Aorta (tissue), 5 donors: ENCODE measurements around the gene CHST11. TPM values are rescaled to one million over a fixed set of nuclear protein-coding genes. Genes with fewer than 3 reads are reported as not detected.
"Not testable (repeated sequence)": the region's sequence is repeated elsewhere in the genome, so short reads cannot be mapped to it uniquely, and the experiment has no call there.

ENCODE experiments used
- ATAC-seq: fragments of 200-7000 bp; cut with Tn5 transposase; one replicate; pipeline ENCODE4 v1.9.1; 2022; ENCODE audit warnings: moderate library complexity; ENCODE audit not compliant: low FRiP score
- DNase-seq, 2 donors: peaks; one replicate each; pipeline ENCODE4 v3.0.0-alpha.2; 2020
- H3K27ac ChIP-seq, 2 donors: one replicate each; pipeline ENCODE4 v1.5.1; 2013; ENCODE audit warnings: low read length in 2 of 2, mild to moderate bottlenecking in 2 of 2, moderate library complexity in 2 of 2, control low read depth in 1 of 2, inconsistent platforms in 1 of 2, low read depth in 1 of 2
- H3K27me3 ChIP-seq, 2 donors: one replicate each; pipeline ENCODE4 v1.6.1; 2013; ENCODE audit warnings: control low read depth in 1 of 2, low read length in 1 of 2, mild to moderate bottlenecking in 1 of 2, moderate library complexity in 1 of 2; ENCODE audit not compliant: insufficient read depth in 2 of 2, control insufficient read depth in 1 of 2
- H3K36me3 ChIP-seq, 2 donors: one replicate each; pipeline ENCODE4 v1.6.1; 2013; ENCODE audit warnings: control low read depth in 1 of 2, low read length in 1 of 2, mild to moderate bottlenecking in 1 of 2; ENCODE audit not compliant: insufficient read depth in 2 of 2, control insufficient read depth in 1 of 2
- H3K4me1 ChIP-seq, 2 donors: one replicate each; pipeline ENCODE4 v1.6.1; 2013; ENCODE audit warnings: low read length in 2 of 2, control low read depth in 1 of 2, mild to moderate bottlenecking in 1 of 2, moderate library complexity in 1 of 2; ENCODE audit not compliant: insufficient read depth in 2 of 2, control insufficient read depth in 1 of 2
- H3K4me3 ChIP-seq, 2 donors: one replicate each; pipeline ENCODE4 v1.5.1; 2013; ENCODE audit warnings: low read length in 2 of 2, control low read depth in 1 of 2, mild to moderate bottlenecking in 1 of 2
- H3K9me3 ChIP-seq: one replicate; pipeline ENCODE4 v1.6.1; 2013; ENCODE audit warnings: mild to moderate bottlenecking, low read length; ENCODE audit not compliant: control insufficient read depth
- WGBS, 2 donors: extraction: QIAGEN DNeasy Blood & Tissue Kit; methylation state at CpG; one replicate each; pipeline ENCODE4 v1.1.7; 2013; 5-methylcytosine and 5-hydroxymethylcytosine counted together
- intact Hi-C, 2 donors: fragments of 100-400 bp; cut with DNase I; formaldehyde crosslinking; loops; one replicate each; pipeline versions ENCODE4 v1.14.2 to v1.15.0; 2022
- polyA plus RNA-seq, 2 donors: library from polyadenylated mRNA; stranded (reverse); fragments of 200-250 nt; gene quantifications; one replicate each; pipeline ENCODE4 v1.2.3, GENCODE V29; 2013
- total RNA-seq, 2 donors: library from RNA; stranded (reverse); fragmentation: NEBNext Ultra II Directional; extraction: Animal tissue kit (Norgen Biotek cat#: 25700); gene quantifications; one replicate each; pipeline ENCODE4 v1.2.1, GENCODE V29; 2021
- donor health status: healthy with polysubstance abuse.
- donor health status: Bipolar disorder and iron deficiency.
- donor health status: DM: no; HTN: no; CAD: no.
- donor health status: DM: no; HTN: no; CAD: no.
- donor health status: DM: yes; HTN: yes; CAD: no.

Gene CHST11
- total and polyA plus RNA-seq, 4 donors = 2.1 to 31.0 (median 15.7) TPM

DNA sequence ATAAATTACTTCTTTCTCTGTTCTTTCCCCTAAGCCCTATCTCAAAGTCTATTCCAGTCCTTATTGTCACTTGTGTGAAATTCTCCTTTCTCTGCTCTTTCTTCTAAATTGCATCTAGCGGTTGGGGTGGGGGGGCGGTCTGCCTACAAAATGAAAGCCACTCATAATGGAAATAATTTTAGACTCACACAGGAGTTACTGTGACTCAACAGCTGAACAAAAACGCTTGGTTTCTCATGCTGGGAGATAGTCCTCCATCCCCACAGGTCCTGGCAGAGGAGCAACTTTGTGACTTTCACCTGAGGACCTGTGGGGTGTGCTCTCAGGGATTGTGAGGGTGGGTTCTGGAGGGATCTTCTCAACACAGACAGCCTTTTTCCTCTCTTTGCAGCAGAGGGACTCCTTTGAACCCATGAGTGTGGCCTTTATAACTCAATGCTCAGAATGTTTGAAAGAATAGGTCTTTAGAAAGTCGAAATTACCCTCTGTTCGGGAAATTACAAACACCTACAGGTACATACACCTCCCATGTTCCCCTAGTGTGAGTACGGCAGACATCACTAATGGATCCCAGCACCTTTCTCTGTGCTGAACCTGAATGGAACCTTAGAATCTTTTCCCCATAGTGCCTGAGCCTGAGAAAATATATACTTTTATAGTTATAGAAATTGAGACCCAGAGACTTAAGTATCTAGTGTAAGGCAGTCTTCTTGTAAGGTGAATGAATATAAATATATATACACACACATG, 109.7 kb downstream of the CHST11 start:
- ATAC-seq (no peak), DNase-seq (no peak)
- Histone ChIP-seq H3K4me3 (no peak overlapping the region), H3K9me3 (no peaks in the 10 kb centered on the region), H3K27me3 (no peaks in the 10 kb centered on the region), H3K27ac (no peak overlapping the region), H3K36me3 (no peaks in the 10 kb centered on the region), H3K4me1 (no peaks in the 10 kb centered on the region)
- 96 to 98% methylated on average over 6 of the region's 6 CpGs for WGBS, 2 donors
- intact Hi-C loops = no loop called here

DNA sequence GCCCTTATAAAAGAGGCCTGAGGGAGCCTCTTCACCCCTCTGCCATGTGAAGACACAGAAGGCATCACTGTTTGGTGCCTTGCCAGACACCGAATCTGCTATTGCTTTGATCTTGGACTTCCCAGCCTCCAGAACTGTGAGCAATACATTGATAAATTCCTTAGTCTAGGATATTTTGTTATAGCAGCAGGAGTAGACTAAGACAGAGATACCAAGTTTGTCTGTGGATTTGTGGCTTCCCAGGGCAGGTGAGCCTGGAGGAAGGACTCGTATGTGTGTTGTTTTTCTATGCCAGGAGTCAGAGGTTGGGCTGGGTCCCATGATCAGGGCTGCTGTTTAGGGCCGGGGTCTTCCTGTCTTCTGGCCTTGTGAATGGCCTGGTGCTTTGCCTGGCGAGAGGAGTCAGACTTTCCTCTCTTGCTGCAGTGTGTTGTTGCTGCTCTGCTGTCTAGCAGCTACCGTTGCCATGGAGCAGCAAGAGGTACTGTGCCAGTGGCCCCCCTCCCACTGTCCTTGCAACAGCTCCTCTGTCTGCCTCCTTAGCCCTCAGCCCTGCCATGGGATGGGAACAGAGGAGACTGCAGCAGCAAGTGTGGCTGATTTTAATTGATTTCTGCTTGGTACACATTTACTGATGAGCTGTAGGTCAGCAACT, 111.2 kb downstream of the CHST11 start:
- intact Hi-C loops = no loop called here
- H3K9me3 ChIP-seq = no peaks in the 10 kb centered on the region
- H3K4me3 ChIP-seq = no peak overlapping the region
- DNase-seq (no peak), ATAC-seq (no peak)
- no peaks in the 10 kb centered on the region for H3K27me3 ChIP-seq
- no peak overlapping the region for H3K27ac ChIP-seq
- no peaks in the 10 kb centered on the region for H3K36me3 ChIP-seq
- 78 to 80% methylated on average over 5 of the region's 5 CpGs for WGBS, 2 donors
- H3K4me1 ChIP-seq = no peaks in the 10 kb centered on the region

DNA sequence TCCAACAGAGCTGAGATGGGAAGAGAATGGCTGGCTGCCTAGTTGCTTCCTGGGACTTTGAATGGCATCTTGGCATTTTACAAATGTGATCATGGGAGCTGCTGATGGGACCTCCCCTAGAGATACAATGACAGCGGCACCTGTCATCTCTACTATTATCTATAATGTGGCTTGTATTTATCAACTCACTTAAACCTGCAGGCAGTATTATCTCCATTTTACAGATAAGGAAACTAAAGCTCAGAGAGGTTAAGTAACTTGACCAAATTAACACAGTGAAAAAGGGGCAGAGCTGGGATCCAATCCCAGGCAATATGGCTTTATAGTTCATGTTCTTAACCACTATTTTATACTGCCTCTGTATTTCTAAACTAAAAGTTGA, 111.7 kb downstream of the CHST11 start:
- no peaks in the 10 kb centered on the region for H3K27me3 ChIP-seq
- no peak for ATAC-seq
- no peaks in the 10 kb centered on the region for H3K4me1 ChIP-seq
- no peak overlapping the region for H3K4me3 ChIP-seq
- whole genome bisulfite sequencing, 2 donors = 94 to 100% methylated on average over 1 of the region's 1 CpG
- intact Hi-C loops = no loop called here
- DNase-seq = no peak
- no peak overlapping the region for H3K27ac ChIP-seq
- H3K9me3 ChIP-seq = no peaks in the 10 kb centered on the region
- H3K36me3 ChIP-seq = no peaks in the 10 kb centered on the region

DNA sequence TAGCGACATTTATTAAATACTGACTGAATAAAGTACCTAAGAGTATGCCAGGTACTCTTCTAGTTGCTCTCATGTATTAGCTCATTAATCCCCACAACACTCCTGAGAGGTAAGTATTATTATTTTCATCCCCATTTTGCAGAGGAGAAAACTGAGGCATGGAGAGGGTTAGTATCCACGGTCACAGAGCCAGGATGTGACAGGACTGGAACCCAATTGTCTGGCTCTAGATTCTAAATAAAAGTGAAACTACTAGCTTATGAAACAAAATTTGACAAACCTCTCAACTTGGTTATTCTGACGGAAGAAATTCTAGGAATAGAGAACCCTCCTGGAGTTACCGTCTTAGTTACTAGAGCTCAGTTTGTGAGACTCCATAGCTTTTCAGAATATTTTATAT, 112.2 kb downstream of the CHST11 start:
- no peak overlapping the region for H3K27ac ChIP-seq
- no peaks in the 10 kb centered on the region for H3K4me1 ChIP-seq
- no peak overlapping the region for H3K4me3 ChIP-seq
- no peak for ATAC-seq
- intact Hi-C loops = no loop called here
- no peaks in the 10 kb centered on the region for H3K9me3 ChIP-seq
- WGBS, 2 donors = 90% methylated on average over 4 of the region's 4 CpGs
- DNase-seq = no peak
- no peaks in the 10 kb centered on the region for H3K36me3 ChIP-seq
- H3K27me3 ChIP-seq = no peaks in the 10 kb centered on the region

DNA sequence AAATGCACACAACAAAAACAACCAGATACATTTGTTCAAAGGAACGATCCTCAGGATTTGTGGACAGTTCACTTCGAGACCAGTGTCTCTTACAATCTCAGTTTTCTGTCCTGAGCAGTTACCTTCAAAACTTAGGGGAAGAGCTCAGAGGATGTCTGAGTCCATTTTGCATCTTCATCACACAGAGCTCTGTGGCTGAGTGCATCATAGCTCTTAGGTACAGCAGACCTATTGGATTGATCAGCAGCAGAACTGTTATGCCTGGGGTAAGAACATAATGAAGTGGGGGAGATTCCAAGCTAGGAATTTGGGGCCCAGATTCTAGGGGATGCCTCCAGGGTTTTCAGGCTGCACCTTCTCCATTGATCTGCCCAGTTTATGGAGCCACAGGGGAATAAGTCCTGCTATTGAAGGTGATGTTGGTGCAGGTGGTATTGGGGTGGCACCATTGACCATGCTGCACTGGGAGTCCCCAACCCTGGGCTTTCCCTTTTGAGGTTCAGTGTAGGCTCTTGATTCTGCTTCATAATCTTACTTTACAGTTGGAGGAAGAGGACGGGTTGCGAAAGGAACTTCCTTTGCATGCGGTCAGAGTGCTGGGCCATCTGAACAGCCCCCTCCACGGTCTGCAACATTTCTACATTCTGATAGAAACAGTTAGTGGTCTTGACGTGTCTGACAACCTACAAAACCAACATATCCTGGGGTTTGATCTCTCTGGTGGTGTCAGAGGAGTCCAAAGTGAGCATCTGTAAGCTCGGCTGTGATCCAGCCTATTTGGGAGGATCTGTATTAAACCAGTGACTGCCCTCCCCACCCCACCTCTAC, 112.8 kb downstream of the CHST11 start:
- Histone ChIP-seq H3K27ac (no peak overlapping the region), H3K4me1 (no peaks in the 10 kb centered on the region), H3K9me3 (no peaks in the 10 kb centered on the region), H3K27me3 (no peaks in the 10 kb centered on the region), H3K4me3 (no peak overlapping the region), H3K36me3 (no peaks in the 10 kb centered on the region)
- intact Hi-C loops = no loop called here
- 86 to 89% methylated on average over 8 of the region's 8 CpGs for WGBS, 2 donors
- no peak for DNase-seq
- ATAC-seq = no peak

DNA sequence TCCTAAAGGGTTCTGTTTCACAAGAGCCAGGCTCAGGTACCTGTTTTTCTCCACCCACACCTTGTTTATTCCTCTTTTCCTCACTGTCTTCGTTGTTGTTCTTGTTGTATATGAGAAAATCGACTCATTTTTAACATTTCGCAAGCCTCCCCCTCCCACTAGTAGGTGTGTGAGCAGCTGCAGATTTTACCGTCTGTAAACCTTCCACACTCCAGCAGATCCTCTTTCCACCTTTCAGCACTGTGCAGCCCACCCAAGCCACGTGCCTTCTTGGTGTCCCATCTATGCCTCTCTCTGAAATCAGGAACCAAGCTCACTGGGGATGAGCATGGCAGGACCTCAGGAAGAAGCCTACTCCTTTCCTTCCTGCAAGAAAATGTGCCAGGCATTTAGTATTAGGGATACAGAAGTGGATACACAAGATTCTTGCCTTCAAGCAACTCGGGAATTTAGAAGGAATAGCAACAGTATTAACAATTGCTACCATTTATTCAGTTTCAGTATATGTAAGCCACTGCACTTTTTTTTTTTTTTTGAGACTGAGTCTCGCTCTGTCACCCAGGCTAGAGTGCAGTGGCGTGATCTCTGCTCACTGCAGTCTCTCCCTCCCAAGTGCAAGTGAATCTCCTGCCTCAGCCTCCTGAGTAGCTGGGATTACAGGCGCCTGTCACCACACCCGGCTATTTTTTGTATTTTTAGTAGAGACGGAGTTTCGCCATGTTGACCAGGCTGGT, 113.6 kb downstream of the CHST11 start:
- no peaks in the 10 kb centered on the region for H3K27me3 ChIP-seq
- DNase-seq (no peak), ATAC-seq (no peak)
- no peaks in the 10 kb centered on the region for H3K4me1 ChIP-seq
- no peak overlapping the region for H3K4me3 ChIP-seq
- intact Hi-C loops = no loop called here
- H3K36me3 ChIP-seq = no peaks in the 10 kb centered on the region
- 80 to 89% methylated on average over 12 of the region's 12 CpGs for WGBS, 2 donors
- H3K9me3 ChIP-seq = no peaks in the 10 kb centered on the region
- no peak overlapping the region for H3K27ac ChIP-seq

DNA sequence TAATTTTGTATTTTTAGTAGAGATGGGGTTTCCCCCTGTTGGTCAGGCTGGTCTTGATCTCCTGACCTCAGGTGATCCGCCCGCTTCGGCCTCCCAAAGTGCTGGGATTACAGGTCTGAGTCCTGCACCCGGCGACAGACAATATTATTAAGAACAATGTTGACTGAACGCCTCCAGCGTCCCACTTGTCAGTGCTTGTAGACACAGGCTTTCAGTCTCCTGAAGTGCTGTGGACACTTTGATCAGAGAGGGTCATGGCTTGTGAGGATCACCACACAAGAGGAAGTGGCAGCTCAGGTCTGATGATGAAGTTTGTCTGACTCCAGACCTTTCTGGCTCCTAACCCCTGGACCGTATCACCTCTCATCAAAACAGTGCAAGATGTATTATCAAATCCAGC, 114.6 kb downstream of the CHST11 start:
- Histone ChIP-seq H3K9me3 (no peaks in the 10 kb centered on the region), H3K4me3 (no peak overlapping the region), H3K4me1 (no peaks in the 10 kb centered on the region), H3K27me3 (no peaks in the 10 kb centered on the region), H3K36me3 (no peaks in the 10 kb centered on the region), H3K27ac (no peak overlapping the region)
- DNase-seq (no peak), ATAC-seq (no peak)
- WGBS, 2 donors = 90 to 92% methylated on average over 8 of the region's 8 CpGs
- intact Hi-C loops = no loop called here

DNA sequence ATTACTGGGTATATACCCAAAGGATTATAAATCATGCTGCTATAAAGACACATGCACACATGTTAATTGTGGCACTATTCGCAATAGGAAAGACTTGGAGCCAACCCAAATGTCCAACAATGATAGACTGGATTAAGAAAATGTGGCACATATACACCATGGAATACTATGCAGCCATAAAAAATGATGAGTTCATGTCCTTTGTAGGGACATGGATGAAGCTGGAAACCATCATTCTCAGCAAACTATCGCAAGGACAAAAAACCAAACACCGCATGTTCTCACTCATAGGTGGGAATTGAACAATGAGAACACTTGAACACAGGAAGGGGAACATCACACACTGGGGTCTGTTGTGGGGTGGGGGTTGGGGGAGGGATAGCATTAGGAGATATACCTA, 117.6 kb downstream of the CHST11 start:
- H3K4me1 ChIP-seq, intact Hi-C loops, H3K27ac ChIP-seq, H3K27me3 ChIP-seq, H3K36me3 ChIP-seq, H3K4me3 ChIP-seq, H3K9me3 ChIP-seq, ATAC-seq, DNase-seq: not testable (repeated sequence)
- 94 to 97% methylated on average over 1 of the region's 3 CpGs for WGBS, 2 donors
